HCT116 (cell line): Measurements from ENCODE around the gene SLC9A9. TPM values are rescaled to one million over a fixed set of nuclear protein-coding genes. Genes with fewer than 3 reads are reported as not detected.

ENCODE experiments used
- ATAC-seq: fragments of 200-7000 bp; cut with Tn5 transposase; 2 replicates; pipeline ENCODE4 v1.9.1; 2020; ENCODE audit warnings: mild to moderate bottlenecking, moderate library complexity
- BruUV-seq: library from RNA; stranded (reverse); fragments of 400-500 nt; replicated peaks from 2 replicates; lab custom pipeline; 2021; lab: Mats Ljungman, UMichigan
- CTCF ChIA-PET: fragments of 300-600 bp; sonication (Branson Sonifier 250); formaldehyde crosslinking; loops from one replicate; lab custom pipeline; 2021; ENCODE audit warnings: antibody characterized with exemption; lab: Charles Lee
- POLR2A ChIA-PET: fragments of 300-600, 350-600 bp; sonication (Branson Sonifier 250); formaldehyde crosslinking; loops from one replicate; lab custom pipeline; 2021; ENCODE audit warnings: antibody characterized with exemption; lab: Charles Lee
- RAD21 ChIA-PET, 2 experiments: fragments of 300-600 bp; sonication (Branson Sonifier 250); formaldehyde crosslinking; loops; one replicate each; lab custom pipeline; 2023; ENCODE audit warnings: low total read pairs in 2 of 2; ENCODE audit not compliant: uncharacterized antibody in 2 of 2, unreplicated experiment in 2 of 2, low non-redundant PET in 1 of 2; lab: Charles Lee
- DNase-seq: peaks from one replicate; pipeline ENCODE4 v3.0.0-alpha.2; 2010; ENCODE audit warnings: low read depth, low spot score
- H2AFZ ChIP-seq: fragments of 200-600 bp; shearing (Covaris generic), sonication (generic); 2 replicates; pipeline ENCODE4 v1.6.1; 2017; ENCODE audit warnings: low read depth, mixed run types, mixed read lengths, antibody characterized with exemption, low read length; ENCODE audit not compliant: poor library complexity, severe bottlenecking
- H3K27ac ChIP-seq: 2 replicates; pipeline ENCODE4 v1.5.1; 2012; ENCODE audit warnings: low read depth, low read length
- H3K27me3 ChIP-seq: fragments of 200-600 bp; sonication (generic); 2 replicates; pipeline ENCODE4 v1.6.1; 2016; ENCODE audit warnings: mixed run types, low read length, mixed read lengths; ENCODE audit not compliant: insufficient read depth
- H3K36me3 ChIP-seq, 2 experiments: fragments of 200-500 bp in 1 of 2; fragments of 200-600 bp in 1 of 2; sonication (Bioruptor generic) in 1 of 2; sonication (generic) in 1 of 2; 2 replicates each; pipeline versions ENCODE4 v1.5.1 to v1.6.1; 2014 to 2016; ENCODE audit warnings: low read length in 2 of 2, inconsistent platforms in 1 of 2, mixed read lengths in 1 of 2, mixed run types in 1 of 2; ENCODE audit not compliant: insufficient read depth in 2 of 2, control insufficient read depth in 1 of 2
- H3K4me1 ChIP-seq, 2 experiments: fragments of 200-600 bp in 1 of 2; sonication (generic) in 1 of 2; 2 replicates each; pipeline versions ENCODE4 v1.5.1 to v1.6.1; 2012 to 2017; ENCODE audit warnings: low read length in 2 of 2, inconsistent platforms in 1 of 2, mild to moderate bottlenecking in 1 of 2, mixed read lengths in 1 of 2, mixed run types in 1 of 2, moderate library complexity in 1 of 2; ENCODE audit not compliant: insufficient read depth in 2 of 2, control insufficient read depth in 1 of 2
- H3K4me2 ChIP-seq: fragments of 200-600 bp; sonication (generic); 2 replicates; pipeline ENCODE4 v1.6.1; 2017; ENCODE audit warnings: mixed run types, low read length, mixed read lengths
- H3K4me3 ChIP-seq, 2 experiments: fragments of 200-600 bp in 1 of 2; sonication (generic) in 1 of 2; replicated peaks in 1 of 2; 2 replicates each; pipeline ENCODE4 v1.5.1; 2011 to 2016; ENCODE audit warnings: low read length in 2 of 2, control low read depth in 1 of 2, low read depth in 1 of 2, mild to moderate bottlenecking in 1 of 2, mixed read lengths in 1 of 2, mixed run types in 1 of 2
- H3K79me2 ChIP-seq: fragments of 200-600 bp; sonication (generic); 2 replicates; pipeline ENCODE4 v1.6.1; 2017; ENCODE audit warnings: mild to moderate bottlenecking, mixed run types, low read length, moderate library complexity, mixed read lengths; ENCODE audit not compliant: insufficient read depth
- H3K9ac ChIP-seq: fragments of 200-600 bp; sonication (generic); 2 replicates; pipeline ENCODE4 v1.6.1; 2016; ENCODE audit warnings: low read length, mixed read lengths
- H3K9me2 ChIP-seq: fragments of 200-600 bp; sonication (generic), shearing (Covaris generic); 2 replicates; pipeline ENCODE4 v1.6.1; 2017; ENCODE audit warnings: mixed run types, mild to moderate bottlenecking, moderate library complexity; ENCODE audit not compliant: insufficient read depth
- H3K9me3 ChIP-seq, 2 experiments: fragments of 200-500 bp in 1 of 2; fragments of 200-600 bp in 1 of 2; sonication (Bioruptor generic) in 1 of 2; sonication (generic) in 1 of 2; 2 replicates each; pipeline ENCODE4 v1.6.1; 2014 to 2017; ENCODE audit warnings: low read length in 2 of 2, mixed read lengths in 2 of 2, inconsistent platforms in 1 of 2, low read depth in 1 of 2, mild to moderate bottlenecking in 1 of 2, mixed run types in 1 of 2, moderate library complexity in 1 of 2; ENCODE audit not compliant: control insufficient read depth in 1 of 2, insufficient read depth in 1 of 2
- H4K20me1 ChIP-seq: fragments of 200-600 bp; sonication (generic), shearing (Covaris generic); 2 replicates; pipeline ENCODE4 v1.6.1; 2017; ENCODE audit warnings: mixed run types, mild to moderate bottlenecking, moderate library complexity; ENCODE audit not compliant: insufficient read depth
- CEBPB ChIP-seq: IDR thresholded peaks from 2 replicates; pipeline ENCODE4 v1.6.1; 2012; ENCODE audit warnings: low read depth
- EZH2 ChIP-seq: fragments of 200-600 bp; sonication (generic); IDR thresholded peaks from 2 replicates; pipeline ENCODE4 v1.6.1; 2017; ENCODE audit warnings: antibody characterized with exemption, mixed run types
- MAX ChIP-seq: IDR thresholded peaks from 2 replicates; pipeline ENCODE4 v1.6.1; 2012
- POLR2A ChIP-seq: IDR thresholded peaks from 2 replicates; pipeline ENCODE4 v1.7.0; 2011; ENCODE audit warnings: borderline replicate concordance; ENCODE audit not compliant: insufficient read depth, insufficient read length; ENCODE audit errors: extremely low read depth
- RAD21 ChIP-seq: IDR thresholded peaks from 2 replicates; pipeline ENCODE4 v1.6.1; 2012; ENCODE audit warnings: low read depth, mild to moderate bottlenecking
- SIN3A ChIP-seq: IDR thresholded peaks from 2 replicates; pipeline ENCODE4 v1.6.1; 2012; ENCODE audit warnings: low read depth
- intact Hi-C: fragments of 100-400 bp; cut with micrococcal nuclease; formaldehyde crosslinking; loops from 2 replicates; pipeline ENCODE4 v1.10.0; 2022
- total RNA-seq: library from RNA; stranded (reverse); gene quantifications from one replicate; pipeline ENCODE4 v1.2.1, GENCODE V29; 2021; ENCODE audit not compliant: unreplicated experiment
- TF ChIP-seq, protein P1 (sequence below), 3 experiments: fragments of 200-600 bp in 1 of 3; sonication (generic) in 1 of 3; IDR thresholded peaks in 2 of 3; conservative IDR thresholded peaks in 1 of 3; 2 replicates each; pipeline ENCODE4 v1.5.1; 2012 to 2017; ENCODE audit warnings: low read depth in 2 of 3, low read length in 2 of 3, antibody characterized with exemption in 1 of 3, borderline replicate concordance in 1 of 3, control low read depth in 1 of 3, mild to moderate bottlenecking in 1 of 3, mixed read lengths in 1 of 3, mixed run types in 1 of 3, moderate library complexity in 1 of 3; ENCODE audit not compliant: insufficient read depth in 1 of 3
- TF ChIP-seq, protein P2 (sequence below): IDR thresholded peaks from 2 replicates; pipeline ENCODE4 v1.6.1; 2012; ENCODE audit warnings: low read depth
- TF ChIP-seq, protein P3 (sequence below): IDR thresholded peaks from 2 replicates; pipeline ENCODE4 v1.6.1; 2012

SLC9A9 gene
- total RNA-seq, 1 experiment from 2014 or later = 0.20 TPM

DNA sequence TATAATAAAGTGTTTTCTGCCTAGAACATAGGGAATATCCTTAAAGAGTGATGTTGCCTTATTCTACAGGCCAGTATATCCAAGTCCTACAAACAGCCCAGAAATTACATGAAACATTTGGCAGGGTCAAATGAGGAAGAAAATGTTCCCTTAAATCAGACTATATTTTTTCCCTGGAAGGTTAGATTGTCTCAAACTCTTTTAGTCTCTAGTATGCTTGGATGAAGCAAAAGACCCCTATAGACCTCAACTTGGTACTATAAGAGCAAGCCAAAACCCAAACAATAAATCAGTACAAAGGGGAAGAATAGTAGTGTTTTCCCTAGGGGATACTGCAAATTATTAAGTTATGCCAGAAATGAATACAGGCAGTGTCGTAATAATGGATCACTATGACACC, 310.2 kb downstream of the SLC9A9 start:
- ATAC-seq = no peak
- H3K79me2 ChIP-seq = no peaks in the 10 kb centered on the region
- no peak overlapping the region for H2AFZ ChIP-seq
- intact Hi-C loops = no loop called here
- no peak for DNase-seq
- no peaks in the 10 kb centered on the region for H3K4me1 ChIP-seq
- ChIA-PET CTCF (no interaction called here), POLR2A (no interaction called here), RAD21 (no interaction called here)
- TF ChIP-seq EZH2 (no peak), MAX (no peak)
- no peaks in the 10 kb centered on the region for H3K27me3 ChIP-seq
- no peak overlapping the region for H3K27ac ChIP-seq
- BruUV-seq = no TSS peak
- H3K4me2 ChIP-seq = no peak overlapping the region
- no peaks in the 10 kb centered on the region for H3K9me2 ChIP-seq
- no peaks in the 10 kb centered on the region for H4K20me1 ChIP-seq
- no peak overlapping the region for H3K4me3 ChIP-seq
- H3K9ac ChIP-seq = no peak overlapping the region
- no peaks in the 10 kb centered on the region for H3K9me3 ChIP-seq
- H3K36me3 ChIP-seq = no peaks in the 10 kb centered on the region

GRCh38 chr3:143536817-143537535, 311.3 kb downstream of the SLC9A9 start:
- no peaks in the 10 kb centered on the region for H4K20me1 ChIP-seq
- TF ChIP-seq RAD21 (no peak), SIN3A (no peak), CEBPB (no peak), POLR2A (no peak)
- TF ChIP-seq, protein P1, sequence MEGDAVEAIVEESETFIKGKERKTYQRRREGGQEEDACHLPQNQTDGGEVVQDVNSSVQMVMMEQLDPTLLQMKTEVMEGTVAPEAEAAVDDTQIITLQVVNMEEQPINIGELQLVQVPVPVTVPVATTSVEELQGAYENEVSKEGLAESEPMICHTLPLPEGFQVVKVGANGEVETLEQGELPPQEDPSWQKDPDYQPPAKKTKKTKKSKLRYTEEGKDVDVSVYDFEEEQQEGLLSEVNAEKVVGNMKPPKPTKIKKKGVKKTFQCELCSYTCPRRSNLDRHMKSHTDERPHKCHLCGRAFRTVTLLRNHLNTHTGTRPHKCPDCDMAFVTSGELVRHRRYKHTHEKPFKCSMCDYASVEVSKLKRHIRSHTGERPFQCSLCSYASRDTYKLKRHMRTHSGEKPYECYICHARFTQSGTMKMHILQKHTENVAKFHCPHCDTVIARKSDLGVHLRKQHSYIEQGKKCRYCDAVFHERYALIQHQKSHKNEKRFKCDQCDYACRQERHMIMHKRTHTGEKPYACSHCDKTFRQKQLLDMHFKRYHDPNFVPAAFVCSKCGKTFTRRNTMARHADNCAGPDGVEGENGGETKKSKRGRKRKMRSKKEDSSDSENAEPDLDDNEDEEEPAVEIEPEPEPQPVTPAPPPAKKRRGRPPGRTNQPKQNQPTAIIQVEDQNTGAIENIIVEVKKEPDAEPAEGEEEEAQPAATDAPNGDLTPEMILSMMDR (IDR thresholded peaks at IDR 0.05 in 2 of 3, conservative IDR thresholded peaks at IDR 0.05 in 1 of 3; ENCODE audit: borderline replicate concordance in 1 of 3, insufficient read depth in 1 of 3, low read depth in 2 of 3, low read length in 2 of 3) = no peak
- TF ChIP-seq, protein P2, sequence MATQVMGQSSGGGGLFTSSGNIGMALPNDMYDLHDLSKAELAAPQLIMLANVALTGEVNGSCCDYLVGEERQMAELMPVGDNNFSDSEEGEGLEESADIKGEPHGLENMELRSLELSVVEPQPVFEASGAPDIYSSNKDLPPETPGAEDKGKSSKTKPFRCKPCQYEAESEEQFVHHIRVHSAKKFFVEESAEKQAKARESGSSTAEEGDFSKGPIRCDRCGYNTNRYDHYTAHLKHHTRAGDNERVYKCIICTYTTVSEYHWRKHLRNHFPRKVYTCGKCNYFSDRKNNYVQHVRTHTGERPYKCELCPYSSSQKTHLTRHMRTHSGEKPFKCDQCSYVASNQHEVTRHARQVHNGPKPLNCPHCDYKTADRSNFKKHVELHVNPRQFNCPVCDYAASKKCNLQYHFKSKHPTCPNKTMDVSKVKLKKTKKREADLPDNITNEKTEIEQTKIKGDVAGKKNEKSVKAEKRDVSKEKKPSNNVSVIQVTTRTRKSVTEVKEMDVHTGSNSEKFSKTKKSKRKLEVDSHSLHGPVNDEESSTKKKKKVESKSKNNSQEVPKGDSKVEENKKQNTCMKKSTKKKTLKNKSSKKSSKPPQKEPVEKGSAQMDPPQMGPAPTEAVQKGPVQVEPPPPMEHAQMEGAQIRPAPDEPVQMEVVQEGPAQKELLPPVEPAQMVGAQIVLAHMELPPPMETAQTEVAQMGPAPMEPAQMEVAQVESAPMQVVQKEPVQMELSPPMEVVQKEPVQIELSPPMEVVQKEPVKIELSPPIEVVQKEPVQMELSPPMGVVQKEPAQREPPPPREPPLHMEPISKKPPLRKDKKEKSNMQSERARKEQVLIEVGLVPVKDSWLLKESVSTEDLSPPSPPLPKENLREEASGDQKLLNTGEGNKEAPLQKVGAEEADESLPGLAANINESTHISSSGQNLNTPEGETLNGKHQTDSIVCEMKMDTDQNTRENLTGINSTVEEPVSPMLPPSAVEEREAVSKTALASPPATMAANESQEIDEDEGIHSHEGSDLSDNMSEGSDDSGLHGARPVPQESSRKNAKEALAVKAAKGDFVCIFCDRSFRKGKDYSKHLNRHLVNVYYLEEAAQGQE = no peak
- TF ChIP-seq, protein P3, sequence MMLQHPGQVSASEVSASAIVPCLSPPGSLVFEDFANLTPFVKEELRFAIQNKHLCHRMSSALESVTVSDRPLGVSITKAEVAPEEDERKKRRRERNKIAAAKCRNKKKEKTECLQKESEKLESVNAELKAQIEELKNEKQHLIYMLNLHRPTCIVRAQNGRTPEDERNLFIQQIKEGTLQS = no peak
- H3K9me2 ChIP-seq = no peaks in the 10 kb centered on the region
- H3K36me3 ChIP-seq = no peaks in the 10 kb centered on the region
- no peaks in the 10 kb centered on the region for H3K4me1 ChIP-seq
- intact Hi-C loops = no loop called here
- no TSS peak for BruUV-seq
- ATAC-seq (no peak), DNase-seq (no peak)
- POLR2A ChIA-PET = no interaction called here
- CTCF ChIA-PET = no interaction called here
- no peak overlapping the region for H3K27ac ChIP-seq
- no peak overlapping the region for H2AFZ ChIP-seq
- no peaks in the 10 kb centered on the region for H3K79me2 ChIP-seq
- H3K9ac ChIP-seq = no peak overlapping the region
- RAD21 ChIA-PET = no interaction called here
- no peak overlapping the region for H3K4me2 ChIP-seq
- H3K27me3 ChIP-seq = no peaks in the 10 kb centered on the region
- H3K4me3 ChIP-seq = no peak overlapping the region
- no peaks in the 10 kb centered on the region for H3K9me3 ChIP-seq
